DND-41 (cell line): ENCODE results near the gene AUTS2.

Experiments used
- ATAC-seq: fragments of 200-7000 bp; cut with Tn5 transposase; 3 replicates; pipeline ENCODE4 v1.9.1; 2021; ENCODE audit warnings: low read depth; ENCODE audit not compliant: insufficient read depth
- DNase-seq: peaks from one replicate; pipeline ENCODE4 v3.0.0-alpha.2; 2020
- H2AFZ ChIP-seq: 2 replicates; pipeline ENCODE4 v1.6.0; 2012; ENCODE audit warnings: low read depth, low read length
- H3K27ac ChIP-seq: 2 replicates; pipeline ENCODE4 v1.5.1; 2012; ENCODE audit warnings: low read length, inconsistent platforms
- H3K27me3 ChIP-seq: fragments of 200-600 bp; sonication (generic); 2 replicates; pipeline ENCODE4 v1.6.0; 2012; ENCODE audit warnings: low read length, mild to moderate bottlenecking, inconsistent platforms; ENCODE audit not compliant: insufficient read depth, poor library complexity
- H3K36me3 ChIP-seq: 2 replicates; pipeline ENCODE4 v1.5.1; 2012; ENCODE audit warnings: low read length, inconsistent platforms; ENCODE audit not compliant: insufficient read depth
- H3K4me1 ChIP-seq: 2 replicates; pipeline ENCODE4 v1.5.1; 2012; ENCODE audit warnings: mild to moderate bottlenecking, low read length; ENCODE audit not compliant: insufficient read depth
- H3K4me2 ChIP-seq: 2 replicates; pipeline ENCODE4 v1.6.0; 2012; ENCODE audit warnings: mild to moderate bottlenecking, moderate library complexity, low read length, inconsistent platforms; ENCODE audit not compliant: insufficient read depth
- H3K4me3 ChIP-seq, 2 experiments: fragments of 200-600 bp in 1 of 2; shearing (Covaris generic) in 1 of 2; 2 replicates each; pipeline ENCODE4 v1.5.1; 2012 to 2016; ENCODE audit warnings: inconsistent platforms in 2 of 2, low read length in 2 of 2, mild to moderate bottlenecking in 2 of 2, low read depth in 1 of 2, moderate library complexity in 1 of 2
- H3K79me2 ChIP-seq: 2 replicates; pipeline ENCODE4 v1.6.0; 2012; ENCODE audit warnings: low read length, inconsistent platforms; ENCODE audit not compliant: insufficient read depth
- H3K9ac ChIP-seq: 2 replicates; pipeline ENCODE4 v1.6.0; 2012; ENCODE audit warnings: low read depth, mild to moderate bottlenecking, inconsistent platforms, low read length, moderate library complexity
- H3K9me3 ChIP-seq: 2 replicates; pipeline ENCODE4 v1.5.1; 2012; ENCODE audit warnings: low read length, moderate library complexity, mild to moderate bottlenecking, inconsistent platforms; ENCODE audit not compliant: insufficient read depth, severe bottlenecking
- H4K20me1 ChIP-seq: 2 replicates; pipeline ENCODE4 v1.6.0; 2012; ENCODE audit warnings: low read length; ENCODE audit not compliant: insufficient read depth
- EZH2 ChIP-seq: IDR thresholded peaks from 3 replicates; pipeline ENCODE4 v1.6.1; 2012; ENCODE audit warnings: borderline replicate concordance, low read depth, mild to moderate bottlenecking, moderate library complexity, low read length, inconsistent platforms; ENCODE audit not compliant: severe bottlenecking
- TF ChIP-seq, protein P1 (sequence below): IDR thresholded peaks from 2 replicates; pipeline ENCODE4 v1.5.1; 2012; ENCODE audit warnings: borderline replicate concordance, low read length, moderate library complexity, mild to moderate bottlenecking; ENCODE audit not compliant: poor library complexity, severe bottlenecking; ENCODE audit errors: extremely low read depth

The AUTS2 gene

GRCh38 chr7:70492625-70493024 lies 894.4 kb downstream of the AUTS2 start:
- H4K20me1 ChIP-seq, result no peaks in the 10 kb centered on the region
- DNase-seq (no peak), ATAC-seq (no peak)
- no peak overlapping the region for H3K4me2 ChIP-seq
- H3K9ac ChIP-seq, result no peak overlapping the region
- no peak overlapping the region for H3K4me3 ChIP-seq
- H3K36me3 ChIP-seq, result peaks cover 6% of the 10 kb centered on the region; the same call in 1 of the 2 replicates
- no peaks in the 10 kb centered on the region for H3K9me3 ChIP-seq
- no peak overlapping the region for H3K27ac ChIP-seq
- H3K27me3 ChIP-seq, result no peaks in the 10 kb centered on the region
- TF ChIP-seq, protein P1, sequence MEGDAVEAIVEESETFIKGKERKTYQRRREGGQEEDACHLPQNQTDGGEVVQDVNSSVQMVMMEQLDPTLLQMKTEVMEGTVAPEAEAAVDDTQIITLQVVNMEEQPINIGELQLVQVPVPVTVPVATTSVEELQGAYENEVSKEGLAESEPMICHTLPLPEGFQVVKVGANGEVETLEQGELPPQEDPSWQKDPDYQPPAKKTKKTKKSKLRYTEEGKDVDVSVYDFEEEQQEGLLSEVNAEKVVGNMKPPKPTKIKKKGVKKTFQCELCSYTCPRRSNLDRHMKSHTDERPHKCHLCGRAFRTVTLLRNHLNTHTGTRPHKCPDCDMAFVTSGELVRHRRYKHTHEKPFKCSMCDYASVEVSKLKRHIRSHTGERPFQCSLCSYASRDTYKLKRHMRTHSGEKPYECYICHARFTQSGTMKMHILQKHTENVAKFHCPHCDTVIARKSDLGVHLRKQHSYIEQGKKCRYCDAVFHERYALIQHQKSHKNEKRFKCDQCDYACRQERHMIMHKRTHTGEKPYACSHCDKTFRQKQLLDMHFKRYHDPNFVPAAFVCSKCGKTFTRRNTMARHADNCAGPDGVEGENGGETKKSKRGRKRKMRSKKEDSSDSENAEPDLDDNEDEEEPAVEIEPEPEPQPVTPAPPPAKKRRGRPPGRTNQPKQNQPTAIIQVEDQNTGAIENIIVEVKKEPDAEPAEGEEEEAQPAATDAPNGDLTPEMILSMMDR, result no peak
- no peak for TF ChIP-seq EZH2
- H2AFZ ChIP-seq, result no peak overlapping the region
- no peaks in the 10 kb centered on the region for H3K4me1 ChIP-seq
- no peaks in the 10 kb centered on the region for H3K79me2 ChIP-seq

DNA sequence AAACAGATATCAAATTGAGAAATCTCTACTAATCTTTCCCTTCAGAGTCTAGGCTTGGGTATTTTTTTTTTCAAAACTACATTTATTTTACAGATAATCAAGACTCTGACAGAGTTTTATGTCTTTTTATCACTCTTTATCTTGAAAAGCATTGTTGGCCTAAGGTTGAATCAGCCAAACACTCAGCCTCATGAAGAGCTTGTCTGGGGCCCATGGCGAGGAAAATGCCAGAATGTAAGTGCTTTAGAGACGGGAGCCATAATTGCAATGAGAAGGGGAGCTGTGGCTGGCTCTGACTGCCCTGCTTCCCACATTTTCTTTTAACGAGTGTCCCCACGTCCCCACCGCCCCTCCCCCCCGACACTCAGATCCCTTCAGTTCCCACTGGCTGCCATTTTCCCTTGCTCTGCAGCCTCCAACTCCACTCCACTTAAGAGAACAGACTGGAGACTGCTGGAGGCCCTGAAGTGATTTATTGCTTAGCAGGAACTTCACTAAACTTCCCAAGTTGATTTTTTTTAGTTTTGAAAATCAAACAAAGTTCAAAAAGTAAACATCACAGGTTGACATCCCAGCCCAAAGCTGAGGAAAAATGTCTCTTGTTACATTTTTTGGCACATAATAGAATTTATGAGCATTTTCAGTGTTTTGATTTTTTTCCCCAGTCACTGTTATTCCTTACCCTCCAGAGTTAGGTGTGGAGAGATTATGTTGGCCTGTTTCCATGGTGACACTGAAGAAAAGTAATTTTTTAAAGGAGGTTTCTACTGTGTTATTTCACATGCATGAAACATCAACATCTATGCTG lies 896.2 kb downstream of the AUTS2 start:
- no peak for TF ChIP-seq EZH2
- TF ChIP-seq, protein P1, result no peak
- Histone ChIP-seq H3K9ac (no peak overlapping the region), H3K36me3 (peaks cover 6% of the 10 kb centered on the region; the same call in 1 of the 2 replicates), H4K20me1 (no peaks in the 10 kb centered on the region), H3K4me1 (no peaks in the 10 kb centered on the region), H3K9me3 (no peaks in the 10 kb centered on the region), H3K27ac (no peak overlapping the region), H3K27me3 (no peaks in the 10 kb centered on the region), H3K4me2 (no peak overlapping the region), H2AFZ (no peak overlapping the region), H3K4me3 (no peak overlapping the region), H3K79me2 (no peaks in the 10 kb centered on the region)
- DNase-seq (no peak), ATAC-seq (no peak)

GRCh38 chr7:70495033-70495376 lies 896.7 kb downstream of the AUTS2 start:
- no peaks in the 10 kb centered on the region for H4K20me1 ChIP-seq
- no peak overlapping the region for H3K4me3 ChIP-seq
- no peaks in the 10 kb centered on the region for H3K9me3 ChIP-seq
- H3K4me1 ChIP-seq, result no peaks in the 10 kb centered on the region
- ATAC-seq, result no peak
- no peak overlapping the region for H3K9ac ChIP-seq
- no peak overlapping the region for H2AFZ ChIP-seq
- peaks cover 6% of the 10 kb centered on the region; the same call in 1 of the 2 replicates for H3K36me3 ChIP-seq
- no peaks in the 10 kb centered on the region for H3K27me3 ChIP-seq
- no peaks in the 10 kb centered on the region for H3K79me2 ChIP-seq
- DNase-seq, result no peak
- H3K4me2 ChIP-seq, result no peak overlapping the region
- H3K27ac ChIP-seq, result no peak overlapping the region
- TF ChIP-seq, protein P1, result no peak
- TF ChIP-seq EZH2, result no peak

- Histone ChIP-seq H3K27me3 (no peaks in the 10 kb centered on the region), H4K20me1 (no peaks in the 10 kb centered on the region), H3K36me3 (peaks cover 6% of the 10 kb centered on the region; the same call in 1 of the 2 replicates), H3K4me2 (no peak overlapping the region), H3K9me3 (no peaks in the 10 kb centered on the region), H3K4me1 (no peaks in the 10 kb centered on the region), H3K79me2 (no peaks in the 10 kb centered on the region), H3K9ac (no peak overlapping the region), H2AFZ (no peak overlapping the region), H3K4me3 (no peak overlapping the region), H3K27ac (no peak overlapping the region)
- no peak for TF ChIP-seq EZH2
- TF ChIP-seq, protein P1, result no peak
- ATAC-seq (no peak), DNase-seq (no peak)
Measured at GRCh38 chr7:70497793-70498192, 899.5 kb downstream of the AUTS2 start.
